Measurements from ENCODE around the gene CA10.

DNA sequence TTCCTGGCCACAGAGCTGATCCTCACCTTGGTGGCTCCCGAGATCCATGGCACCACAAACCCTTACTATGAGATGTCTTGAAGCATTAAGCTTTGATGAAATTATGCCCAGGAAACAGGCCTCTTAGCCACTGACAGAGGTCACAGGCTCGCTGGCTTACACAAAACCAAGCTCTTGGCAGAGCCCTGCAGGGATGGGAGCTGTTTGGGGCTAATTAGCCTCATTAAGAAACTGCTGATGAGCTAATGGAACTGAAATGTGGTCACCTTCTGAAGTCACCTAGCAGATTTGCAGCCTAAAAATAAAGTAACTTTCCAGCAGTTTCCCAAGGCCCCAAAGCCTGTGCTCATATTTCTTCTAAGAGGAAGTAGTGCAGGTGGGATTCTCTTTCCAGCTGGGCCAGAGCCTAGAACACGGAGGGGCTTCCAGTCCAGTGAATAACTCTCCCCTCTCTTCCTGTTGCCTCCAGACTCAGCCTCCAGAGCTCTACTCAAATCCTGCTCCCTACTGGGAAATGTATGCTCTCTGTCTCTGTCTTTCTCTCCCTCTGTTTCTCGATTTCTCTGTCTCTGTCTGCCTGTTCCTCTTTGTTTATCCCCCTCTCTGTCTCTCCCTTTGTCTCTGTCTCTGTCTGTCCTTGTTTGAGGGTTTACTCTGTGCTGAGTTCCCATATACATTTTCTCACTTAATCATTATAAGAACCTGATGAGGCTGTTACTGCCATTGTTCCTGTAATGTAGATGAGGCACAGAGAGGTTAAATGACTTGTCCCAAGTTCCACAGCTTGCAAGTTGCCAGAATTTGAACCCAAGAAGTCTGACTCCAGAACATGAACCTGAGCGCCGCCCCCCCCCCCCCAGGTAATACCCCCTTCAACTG, 338.9 kb downstream of the CA10 start:
- TF ChIP-seq ISL1 (CRISPR knock-in tag; IDR thresholded peaks at IDR 0.05): no peak
- no peak for TF ChIP-seq ZNF565 (CRISPR knock-in tag; conservative IDR thresholded peaks at IDR 0.05; ENCODE audit: low read depth)
- no peak for TF ChIP-seq ZC3H10 (CRISPR knock-in tag; IDR thresholded peaks at IDR 0.05)
- TF ChIP-seq, protein P1, sequence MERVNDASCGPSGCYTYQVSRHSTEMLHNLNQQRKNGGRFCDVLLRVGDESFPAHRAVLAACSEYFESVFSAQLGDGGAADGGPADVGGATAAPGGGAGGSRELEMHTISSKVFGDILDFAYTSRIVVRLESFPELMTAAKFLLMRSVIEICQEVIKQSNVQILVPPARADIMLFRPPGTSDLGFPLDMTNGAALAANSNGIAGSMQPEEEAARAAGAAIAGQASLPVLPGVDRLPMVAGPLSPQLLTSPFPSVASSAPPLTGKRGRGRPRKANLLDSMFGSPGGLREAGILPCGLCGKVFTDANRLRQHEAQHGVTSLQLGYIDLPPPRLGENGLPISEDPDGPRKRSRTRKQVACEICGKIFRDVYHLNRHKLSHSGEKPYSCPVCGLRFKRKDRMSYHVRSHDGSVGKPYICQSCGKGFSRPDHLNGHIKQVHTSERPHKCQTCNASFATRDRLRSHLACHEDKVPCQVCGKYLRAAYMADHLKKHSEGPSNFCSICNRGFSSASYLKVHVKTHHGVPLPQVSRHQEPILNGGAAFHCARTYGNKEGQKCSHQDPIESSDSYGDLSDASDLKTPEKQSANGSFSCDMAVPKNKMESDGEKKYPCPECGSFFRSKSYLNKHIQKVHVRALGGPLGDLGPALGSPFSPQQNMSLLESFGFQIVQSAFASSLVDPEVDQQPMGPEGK (CRISPR knock-in tag; IDR thresholded peaks at IDR 0.05; ENCODE audit: borderline replicate concordance): no peak
- TF ChIP-seq ZNF70 (CRISPR knock-in tag; IDR thresholded peaks at IDR 0.05): no peak
- no peak for TF ChIP-seq ARNTL (CRISPR knock-in tag; IDR thresholded peaks at IDR 0.05; ENCODE audit: borderline replicate concordance, low read depth)
